Omental fat pad (tissue), 4 donors: Measurements from ENCODE around the gene GAREM1. TPM values are rescaled to one million over a fixed set of nuclear protein-coding genes. Genes with fewer than 3 reads are reported as not detected.
"Not testable (repeated sequence)": the region's sequence is repeated elsewhere in the genome, so short reads cannot be mapped to it uniquely, and the experiment has no call there.

Experiments
- ATAC-seq: fragments of 150-250 bp; one replicate; pipeline ENCODE4 v1.9.1; 2016; ENCODE audit warnings: mild to moderate bottlenecking, moderate library complexity; ENCODE audit not compliant: low FRiP score
- DNase-seq: peaks from one replicate; pipeline ENCODE4 v3.0.0-alpha.2; 2019; ENCODE audit warnings: low spot score
- CTCF ChIP-seq, 3 donors: fragments of 450-650 bp; IDR thresholded peaks; one replicate each; pipeline ENCODE4 v1.5.1; 2016 to 2017; ENCODE audit warnings: antibody characterized with exemption in 3 of 3, mild to moderate bottlenecking in 3 of 3, moderate library complexity in 2 of 3
- small RNA-seq: library from RNA; depleted of rRNA; stranded (forward); fragments of <200 nt; gene quantifications from one replicate; pipeline ENCODE3, GENCODE V24; 2016
- total RNA-seq, 4 donors: library from RNA; depleted of rRNA; stranded (reverse); fragments of >200 nt; gene quantifications; one replicate each; pipeline ENCODE4 v1.1.0, GENCODE V29; 2016

The GAREM1 gene
- total RNA-seq, 4 donors from 2014 or later, result 11.2 to 22.4 (median 13.8) TPM

GRCh38 chr18:32238635-32239268 lies 231.9 kb downstream of the GAREM1 start:
- DNase-seq (no peak), ATAC-seq (no peak)
- no peak for TF ChIP-seq CTCF (IDR thresholded peaks at IDR 0.05)

GRCh38 chr18:32237049-32237448 lies 233.6 kb downstream of the GAREM1 start:
- DNase-seq, result no peak
- ATAC-seq, result peak; percentile 37
- TF ChIP-seq CTCF (IDR thresholded peaks at IDR 0.05), result no peak

- DNase-seq, ATAC-seq: not testable (repeated sequence)
Observed at GRCh38 chr18:32233348-32233747, 237.3 kb downstream of the GAREM1 start.

- DNase-seq, result no peak
- no peak for TF ChIP-seq CTCF (IDR thresholded peaks at IDR 0.05)
Observed at GRCh38 chr18:32219431-32220018, 251.2 kb downstream of the GAREM1 start.

GRCh38 chr18:32216390-32216789 lies 254.3 kb downstream of the GAREM1 start:
- ATAC-seq (no peak), DNase-seq (no peak)
- TF ChIP-seq CTCF (IDR thresholded peaks at IDR 0.05), result no peak

More at GRCh38 chr18:32219431-32220018, 251.2 kb downstream of the GAREM1 start:
- no peak for ATAC-seq

- TF ChIP-seq CTCF (IDR thresholded peaks at IDR 0.05), result no peak
- no peak for ATAC-seq
Observed at GRCh38 chr18:32213693-32214092, 257.0 kb downstream of the GAREM1 start.

More at GRCh38 chr18:32213693-32214092, 257.0 kb downstream of the GAREM1 start:
- DNase-seq, result no peak

Small RNAs within 50 kb of the gene (small RNA-seq; reads per million reads assigned to genes)
- not detected for gene RF00019
